Measurements from ENCODE around the gene STAB2.

- TF ChIP-seq CTCF (conservative IDR thresholded peaks at IDR 0.05; ENCODE audit: low read depth, low read length), result no peak
- TF ChIP-seq MAFK (IDR thresholded peaks at IDR 0.05; ENCODE audit: low read depth, low read length), result no peak
- TF ChIP-seq POLR2A (IDR thresholded peaks at IDR 0.05; ENCODE audit: low read depth, low read length), result no peak
- no peak for TF ChIP-seq USF2 (IDR thresholded peaks at IDR 0.05; ENCODE audit: low read depth, low read length)
- TF ChIP-seq SMC3 (IDR thresholded peaks at IDR 0.05; ENCODE audit: low read depth, low read length), result no peak
- no peak for TF ChIP-seq CEBPB (IDR thresholded peaks at IDR 0.05; ENCODE audit: low read depth, low read length)
- no peak for TF ChIP-seq RAD21 (IDR thresholded peaks at IDR 0.05; ENCODE audit: low read length)
- TF ChIP-seq ELK1 (IDR thresholded peaks at IDR 0.05; ENCODE audit: borderline replicate concordance, low read depth, low read length), result no peak
- no peak for TF ChIP-seq RCOR1 (IDR thresholded peaks at IDR 0.05; ENCODE audit: insufficient replicate concordance, low read length)
- TF ChIP-seq RFX5 (IDR thresholded peaks at IDR 0.05; ENCODE audit: low read depth, low read length), result no peak
- TF ChIP-seq NFE2L2 (IDR thresholded peaks at IDR 0.05; ENCODE audit: low read depth, low read length), result no peak
These were observed 60.2 kb downstream of the STAB2 start for GRCh38 chr12:103647267-103647666.
